DMS153 (cell line): ENCODE measurements around the gene BDKRB2.

Experiments used
- DNase-seq: peaks from one replicate; lab custom pipeline; 2025; lab: John Stamatoyannopoulos, UW

Gene BDKRB2

GRCh38 chr14:96252999-96253539, 48.4 kb downstream of the BDKRB2 start:
- no peak for DNase-seq

- DNase-seq, result no peak
Measured at GRCh38 chr14:96254687-96255086, 50.0 kb downstream of the BDKRB2 start.

- no peak for DNase-seq
Measured at GRCh38 chr14:96255501-96256366, 51.1 kb downstream of the BDKRB2 start, which contains the start of gene BDKRB1. TSS of gene BDKRB1 (plus strand) at chr14:96256210. CDS start at chr14:96263683, 7,473 bp downstream.

- DNase-seq, result no peak
Measured at GRCh38 chr14:96256407-96256806, 51.8 kb downstream of the BDKRB2 start.

GRCh38 chr14:96257056-96257455, 52.4 kb downstream of the BDKRB2 start:
- no peak for DNase-seq

- no peak for DNase-seq
Measured at GRCh38 chr14:96257900-96258299, 53.3 kb downstream of the BDKRB2 start.

- DNase-seq, result no peak
Measured at GRCh38 chr14:96260341-96260821, 55.7 kb downstream of the BDKRB2 start.

GRCh38 chr14:96261053-96261452, 56.4 kb downstream of the BDKRB2 start:
- peak; percentile 35 for DNase-seq

- no peak for DNase-seq
Measured at GRCh38 chr14:96261772-96262655, 57.4 kb downstream of the BDKRB2 start.

GRCh38 chr14:96263347-96264199, 58.9 kb downstream of the BDKRB2 start:
- no peak for DNase-seq

- DNase-seq, result no peak
Measured at GRCh38 chr14:96264200-96264553, 59.5 kb downstream of the BDKRB2 start.

GRCh38 chr14:96264853-96265252, 60.2 kb downstream of the BDKRB2 start:
- DNase-seq, result no peak

- peak; percentile 84 for DNase-seq
Measured at GRCh38 chr14:96265383-96266095, 60.9 kb downstream of the BDKRB2 start.

GRCh38 chr14:96267336-96267735, 62.7 kb downstream of the BDKRB2 start:
- DNase-seq, result peak; percentile 38

- no peak for DNase-seq
Measured at GRCh38 chr14:96267916-96268315, 63.3 kb downstream of the BDKRB2 start.

GRCh38 chr14:96268431-96269358, 64.1 kb downstream of the BDKRB2 start:
- DNase-seq, result no peak

GRCh38 chr14:96269359-96269710, 64.7 kb downstream of the BDKRB2 start:
- DNase-seq, result no peak

GRCh38 chr14:96270565-96271420, 66.2 kb downstream of the BDKRB2 start:
- no peak for DNase-seq

- DNase-seq, result no peak
Measured at GRCh38 chr14:96271421-96271762, 66.8 kb downstream of the BDKRB2 start.
